HFFc6 (cell line): Measurements from ENCODE around the gene SMAD3. TPM values are rescaled to one million over a fixed set of nuclear protein-coding genes. Genes with fewer than 3 reads are reported as not detected.
A peak's percentile ranks its signal among the peaks of the same experiment; 100 is the strongest.

ENCODE experiments used
- DNase-seq: peaks from one replicate; pipeline ENCODE4 v3.0.0-alpha.2; 2018
- H3K27ac Mint-ChIP-seq: 2 replicates; pipeline ENCODE4 v1.8.0; 2020; ENCODE audit warnings: mild to moderate bottlenecking, mixed read lengths
- H3K27me3 Mint-ChIP-seq: 2 replicates; pipeline ENCODE4 v1.8.0; 2021; ENCODE audit warnings: mild to moderate bottlenecking, moderate library complexity, mixed read lengths; ENCODE audit not compliant: insufficient read depth
- H3K36me3 Mint-ChIP-seq: 2 replicates; pipeline ENCODE4 v1.8.0; 2021; ENCODE audit warnings: low read depth, mixed read lengths
- H3K4me1 Mint-ChIP-seq: 2 replicates; pipeline ENCODE4 v1.8.0; 2020; ENCODE audit warnings: low read depth, mixed read lengths
- H3K4me3 Mint-ChIP-seq: 2 replicates; pipeline ENCODE4 v1.8.0; 2020; ENCODE audit warnings: mild to moderate bottlenecking, moderate library complexity, mixed read lengths
- H3K9me3 Mint-ChIP-seq: 2 replicates; pipeline ENCODE4 v1.8.0; 2020; ENCODE audit warnings: mild to moderate bottlenecking, mixed read lengths
- CTCF ChIP-seq: fragments of 200-600 bp; sonication (generic); IDR thresholded peaks from 2 replicates; pipeline ENCODE4 v1.5.0; 2021; ENCODE audit warnings: antibody characterized with exemption, mild to moderate bottlenecking
- total RNA-seq, 6 experiments: library from RNA; stranded (reverse); fragmentation: NEBNext Ultra II Directional; extraction: Animal tissue kit (Norgen Biotek cat#: 25700); gene quantifications; 2 replicates in 1 of 6; 3 replicates in 5 of 6; pipeline ENCODE4 v1.2.3, GENCODE V29; 2021

Gene SMAD3
- total RNA-seq, 6 experiments from 2014 or later = 54.3 to 132 (median 118) TPM

- H3K4me1 Mint-ChIP-seq = peaks cover 30% of the 10 kb centered on the region
- peaks cover 69% of the 10 kb centered on the region for H3K36me3 Mint-ChIP-seq
- H3K9me3 Mint-ChIP-seq = peaks cover 20% of the 10 kb centered on the region
- H3K4me3 Mint-ChIP-seq = peak overlapping the region; percentile 37
- H3K27me3 Mint-ChIP-seq = peaks cover 33% of the 10 kb centered on the region
- TF ChIP-seq CTCF = no peak
- H3K27ac Mint-ChIP-seq = peak overlapping the region; percentile 99
- no peak for DNase-seq
Measured at GRCh38 chr15:67110958-67111864, 45.8 kb downstream of the SMAD3 start.

- peaks cover 80% of the 10 kb centered on the region for H3K36me3 Mint-ChIP-seq
- TF ChIP-seq CTCF = no peak
- peaks cover 20% of the 10 kb centered on the region for H3K9me3 Mint-ChIP-seq
- H3K4me1 Mint-ChIP-seq = peaks cover 58% of the 10 kb centered on the region
- peaks cover 25% of the 10 kb centered on the region for H3K27me3 Mint-ChIP-seq
- DNase-seq = no peak
- H3K4me3 Mint-ChIP-seq = no peak overlapping the region
- H3K27ac Mint-ChIP-seq = peak overlapping the region; percentile 75; the same call in 1 of the 2 replicates
Measured at GRCh38 chr15:67114046-67114445, 48.6 kb downstream of the SMAD3 start.

- Mint-ChIP-seq H3K4me3 (peak overlapping the region; percentile 14; the same call in 1 of the 2 replicates), H3K36me3 (peaks cover 76% of the 10 kb centered on the region), H3K27me3 (peaks cover 25% of the 10 kb centered on the region), H3K4me1 (peaks cover 66% of the 10 kb centered on the region), H3K27ac (peak overlapping the region; percentile 75), H3K9me3 (peaks cover 19% of the 10 kb centered on the region)
- TF ChIP-seq CTCF = no peak
- no peak for DNase-seq
Measured at GRCh38 chr15:67114846-67115585, 49.6 kb downstream of the SMAD3 start.

- Mint-ChIP-seq H3K4me3 (peak overlapping the region; percentile 14), H3K36me3 (peaks cover 71% of the 10 kb centered on the region), H3K4me1 (peaks cover 72% of the 10 kb centered on the region), H3K27me3 (peaks cover 22% of the 10 kb centered on the region), H3K27ac (peak overlapping the region; percentile 75), H3K9me3 (peaks cover 13% of the 10 kb centered on the region)
- no peak for DNase-seq
- no peak for TF ChIP-seq CTCF
Measured at GRCh38 chr15:67115586-67115969, 50.2 kb downstream of the SMAD3 start.

GRCh38 chr15:67116742-67117141 is 51.3 kb downstream of the SMAD3 start:
- TF ChIP-seq CTCF = no peak
- Mint-ChIP-seq H3K4me1 (peaks cover 84% of the 10 kb centered on the region), H3K4me3 (peak overlapping the region; percentile 31; the same call in 1 of the 2 replicates), H3K9me3 (peaks cover 2% of the 10 kb centered on the region), H3K27ac (peak overlapping the region; percentile 51; the same call in 1 of the 2 replicates), H3K36me3 (peaks cover 59% of the 10 kb centered on the region), H3K27me3 (peaks cover 21% of the 10 kb centered on the region)
- DNase-seq = no peak
